Measurements from ENCODE around the gene ROM1. TPM values are rescaled to one million over a fixed set of nuclear protein-coding genes. Genes with fewer than 3 reads are reported as not detected.

Gene ROM1
- total RNA-seq, 1 experiment from 2014 or later, result 2.7 TPM

DNA sequence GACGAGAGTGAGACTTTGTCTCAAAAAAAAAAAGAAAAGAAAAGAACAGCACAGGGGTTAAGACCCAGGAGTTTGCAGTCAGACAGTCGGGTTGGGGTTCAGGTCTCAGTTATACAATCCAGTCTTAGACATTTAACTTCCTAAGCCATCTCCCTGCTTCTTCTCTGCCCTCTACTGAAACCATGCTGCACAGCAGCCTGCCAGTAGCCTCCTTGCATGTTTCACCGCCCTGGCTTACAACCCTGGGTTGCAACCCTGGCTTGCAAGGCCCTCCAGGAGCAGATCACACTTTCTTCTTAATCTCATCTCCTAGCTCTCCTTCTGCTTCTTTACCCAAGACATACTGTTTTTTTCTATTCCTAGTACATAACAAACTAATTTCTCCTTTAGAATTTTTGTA is 14.7 kb downstream of the ROM1 start:
- intact Hi-C loops (cut with micrococcal nuclease), result no loop called here
- Histone ChIP-seq H3K9ac (ENCODE audit: low read length) (no peak overlapping the region), H3K27me3 (ENCODE audit: insufficient read depth, low read length) (no peaks in the 10 kb centered on the region), H3K9me2 (ENCODE audit: insufficient read depth) (no peaks in the 10 kb centered on the region), H4K20me1 (ENCODE audit: insufficient read depth) (no peaks in the 10 kb centered on the region), H2AFZ (ENCODE audit: low read depth, low read length, poor library complexity, severe bottlenecking) (no peak overlapping the region), H3K27ac (ENCODE audit: low read depth, low read length) (no peak overlapping the region), H3K4me1 (ENCODE audit: control insufficient read depth in 1 of 2, insufficient read depth in 2 of 2, low read length in 2 of 2) (peaks cover under 1 to 3% of the 10 kb centered on the region in 2 experiments), H3K9me3 (ENCODE audit: control insufficient read depth in 1 of 2, insufficient read depth in 1 of 2, low read depth in 1 of 2, low read length in 2 of 2) (no peaks in the 10 kb centered on the region), H3K36me3 (ENCODE audit: control insufficient read depth in 1 of 2, insufficient read depth in 2 of 2, low read length in 2 of 2) (peaks cover 51 to 63% of the 10 kb centered on the region in 2 experiments), H3K4me2 (ENCODE audit: low read length) (no peak overlapping the region), H3K4me3 (replicated peaks in 1 of 2; ENCODE audit: low read depth in 1 of 2, low read length in 2 of 2) (no peak overlapping the region), H3K79me2 (ENCODE audit: insufficient read depth, low read length) (no peaks in the 10 kb centered on the region)
- POLR2A ChIA-PET, result no interaction called here
- no TSS peak for BruUV-seq (replicated peaks)
- CTCF ChIA-PET, result no interaction called here
- RAD21 ChIA-PET (ENCODE audit: low non-redundant PET in 1 of 2, low total read pairs in 2 of 2, uncharacterized antibody in 2 of 2, unreplicated experiment in 2 of 2), result no interaction called here
- peak; percentile 28; the same call in 1 of the 2 replicates for TF ChIP-seq RAD21 (IDR thresholded peaks at IDR 0.05; ENCODE audit: low read depth)
- TF ChIP-seq CEBPB (IDR thresholded peaks at IDR 0.05; ENCODE audit: low read depth), result no peak
- DNase-seq (ENCODE audit: low read depth, low spot score), result no peak
- ATAC-seq, result peak; percentile 44; the same call in 1 of the 2 replicates

GRCh38 chr11:62632492-62632891 is 19.4 kb downstream of the ROM1 start:
- Histone ChIP-seq H3K27me3 (ENCODE audit: insufficient read depth, low read length) (no peaks in the 10 kb centered on the region), H3K79me2 (ENCODE audit: insufficient read depth, low read length) (peaks cover 25% of the 10 kb centered on the region; the same call in 1 of the 2 replicates), H3K9me3 (ENCODE audit: control insufficient read depth in 1 of 2, insufficient read depth in 1 of 2, low read depth in 1 of 2, low read length in 2 of 2) (no peaks in the 10 kb centered on the region), H2AFZ (ENCODE audit: low read depth, low read length, poor library complexity, severe bottlenecking) (no peak overlapping the region), H3K4me3 (replicated peaks in 1 of 2; ENCODE audit: low read depth in 1 of 2, low read length in 2 of 2) (no peak overlapping the region), H3K9me2 (ENCODE audit: insufficient read depth) (no peaks in the 10 kb centered on the region), H4K20me1 (ENCODE audit: insufficient read depth) (no peaks in the 10 kb centered on the region), H3K27ac (ENCODE audit: low read depth, low read length) (no peak overlapping the region), H3K36me3 (ENCODE audit: control insufficient read depth in 1 of 2, insufficient read depth in 2 of 2, low read length in 2 of 2) (peaks cover 68 to 69% of the 10 kb centered on the region in 2 experiments), H3K4me2 (ENCODE audit: low read length) (no peak overlapping the region), H3K9ac (ENCODE audit: low read length) (no peak overlapping the region), H3K4me1 (ENCODE audit: control insufficient read depth in 1 of 2, insufficient read depth in 2 of 2, low read length in 2 of 2) (no peaks in the 10 kb centered on the region)
- no peak for TF ChIP-seq ZNF274 (IDR thresholded peaks at IDR 0.05; ENCODE audit: low read depth, low read length)
- TF ChIP-seq, protein P1, sequence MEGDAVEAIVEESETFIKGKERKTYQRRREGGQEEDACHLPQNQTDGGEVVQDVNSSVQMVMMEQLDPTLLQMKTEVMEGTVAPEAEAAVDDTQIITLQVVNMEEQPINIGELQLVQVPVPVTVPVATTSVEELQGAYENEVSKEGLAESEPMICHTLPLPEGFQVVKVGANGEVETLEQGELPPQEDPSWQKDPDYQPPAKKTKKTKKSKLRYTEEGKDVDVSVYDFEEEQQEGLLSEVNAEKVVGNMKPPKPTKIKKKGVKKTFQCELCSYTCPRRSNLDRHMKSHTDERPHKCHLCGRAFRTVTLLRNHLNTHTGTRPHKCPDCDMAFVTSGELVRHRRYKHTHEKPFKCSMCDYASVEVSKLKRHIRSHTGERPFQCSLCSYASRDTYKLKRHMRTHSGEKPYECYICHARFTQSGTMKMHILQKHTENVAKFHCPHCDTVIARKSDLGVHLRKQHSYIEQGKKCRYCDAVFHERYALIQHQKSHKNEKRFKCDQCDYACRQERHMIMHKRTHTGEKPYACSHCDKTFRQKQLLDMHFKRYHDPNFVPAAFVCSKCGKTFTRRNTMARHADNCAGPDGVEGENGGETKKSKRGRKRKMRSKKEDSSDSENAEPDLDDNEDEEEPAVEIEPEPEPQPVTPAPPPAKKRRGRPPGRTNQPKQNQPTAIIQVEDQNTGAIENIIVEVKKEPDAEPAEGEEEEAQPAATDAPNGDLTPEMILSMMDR (IDR thresholded peaks at IDR 0.05 in 2 of 3, conservative IDR thresholded peaks at IDR 0.05 in 1 of 3; ENCODE audit: borderline replicate concordance in 1 of 3, insufficient read depth in 1 of 3, low read depth in 2 of 3, low read length in 2 of 3), result no peak
- no peak for TF ChIP-seq EZH2phosphoT487 (IDR thresholded peaks at IDR 0.05; ENCODE audit: borderline replicate concordance)
- TF ChIP-seq RAD21 (IDR thresholded peaks at IDR 0.05; ENCODE audit: low read depth), result no peak
- TF ChIP-seq ELF1 (IDR thresholded peaks at IDR 0.05; ENCODE audit: borderline replicate concordance, low read depth), result no peak
- TF ChIP-seq, protein P2, sequence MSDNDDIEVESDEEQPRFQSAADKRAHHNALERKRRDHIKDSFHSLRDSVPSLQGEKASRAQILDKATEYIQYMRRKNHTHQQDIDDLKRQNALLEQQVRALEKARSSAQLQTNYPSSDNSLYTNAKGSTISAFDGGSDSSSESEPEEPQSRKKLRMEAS (IDR thresholded peaks at IDR 0.05), result no peak
- TF ChIP-seq ZFX (IDR thresholded peaks at IDR 0.05), result no peak
- no peak for TF ChIP-seq ATF3 (IDR thresholded peaks at IDR 0.05)
- no peak for TF ChIP-seq FOSL1 (IDR thresholded peaks at IDR 0.05; ENCODE audit: low read depth)
- RAD21 ChIA-PET (ENCODE audit: low non-redundant PET in 1 of 2, low total read pairs in 2 of 2, uncharacterized antibody in 2 of 2, unreplicated experiment in 2 of 2), result no interaction called here
- CTCF ChIA-PET, result no interaction called here
- BruUV-seq (replicated peaks), result no TSS peak
- DNase-seq (ENCODE audit: low read depth, low spot score), result no peak
- ATAC-seq, result no peak
- POLR2A ChIA-PET, result interaction anchor here (1.0 kb wide), 1 partner anchor 33 kb away, joined by 3 read pairs; the partner anchor contains the start of genes C11orf98 and CSKMT
- intact Hi-C loops (cut with micrococcal nuclease), result no loop called here
